Uterus (tissue), 2 donors: ENCODE measurements around the gene GJA5.

Experiments used
- CTCF ChIP-seq, 4 experiments: fragments of 200-600 bp in 2 of 4; fragments of 450-650 bp in 2 of 4; sonication (generic) in 2 of 4; IDR thresholded peaks; one replicate each; pipeline ENCODE4 v1.5.1; 2016 to 2019; ENCODE audit warnings: antibody characterized with exemption in 4 of 4, mild to moderate bottlenecking in 2 of 4, moderate library complexity in 1 of 4
- POLR2A ChIP-seq, 2 donors: fragments of 450-650 bp; IDR thresholded peaks; one replicate each; pipeline ENCODE4 v1.6.1; 2016; ENCODE audit warnings: antibody characterized with exemption in 2 of 2, mild to moderate bottlenecking in 1 of 2, moderate library complexity in 1 of 2

GRCh38 chr1:147751346-147751745, 9.1 kb downstream of the GJA5 start:
- TF ChIP-seq CTCF (IDR thresholded peaks at IDR 0.05): no peak
- no peak for TF ChIP-seq POLR2A (IDR thresholded peaks at IDR 0.05)
